K562 (cell line): ENCODE results near the gene COG6. TPM values are rescaled to one million over a fixed set of nuclear protein-coding genes. Genes with fewer than 3 reads are reported as not detected.

Source experiments
- ATAC-seq: fragments of 200-7000 bp; cut with Tn5 transposase; 3 replicates; pipeline ENCODE4 v1.9.1; 2020; ENCODE audit warnings: moderate library complexity
- BruUV-seq: library from RNA; stranded (reverse); fragments of 400-500 nt; replicated peaks from 2 replicates; lab custom pipeline; 2021; lab: Mats Ljungman, UMichigan
- CTCF ChIA-PET: fragments of 300-600 bp; formaldehyde crosslinking; extraction: SDS; loops from one replicate; lab custom pipeline; 2021; ENCODE audit warnings: low intra/inter-chr PET ratio; lab: Yijun Ruan, JAX
- POLR2A ChIA-PET: fragments of 300-600, 350-650 bp; sonication (Branson Sonifier 250); formaldehyde crosslinking; extraction: SDS; loops from one replicate; lab custom pipeline; 2021; ENCODE audit warnings: antibody characterized with exemption, inconsistent platforms; lab: Yijun Ruan, JAX
- DNase-seq, 4 experiments: peaks; one replicate each; pipeline versions ENCODE4 v3.0.0 to v3.0.0-alpha.2; 2011 to 2018; ENCODE audit warnings: low spot score in 3 of 4, mixed read lengths in 3 of 4; ENCODE audit errors: extremely low read depth in 1 of 4
- FAIRE-seq: peaks from 2 replicates; lab custom pipeline; 2011; peaks lifted over from hg19 to GRCh38; lab: Jason Lieb, UNC
- H2AFZ ChIP-seq: 2 replicates; pipeline ENCODE4 v1.6.0; 2011; ENCODE audit warnings: low read depth, low read length, control low read depth, inconsistent platforms
- H3K27ac ChIP-seq: fragments of 200-600 bp; 3 replicates; pipeline ENCODE4 v1.8.0; 2011; ENCODE audit warnings: low read depth, mild to moderate bottlenecking, control low read depth, inconsistent platforms, low read length, moderate library complexity, mixed read lengths; ENCODE audit errors: extremely low read depth
- H3K27me3 ChIP-seq, 2 experiments: fragments of 300-600 bp in 1 of 2; 2 replicates in 1 of 2; 3 replicates in 1 of 2; pipeline versions ENCODE4 v1.6.0 to v1.8.0; 2011; ENCODE audit warnings: inconsistent platforms in 2 of 2, low read length in 2 of 2, mild to moderate bottlenecking in 1 of 2, mixed read lengths in 1 of 2, moderate library complexity in 1 of 2; ENCODE audit not compliant: control insufficient read depth in 2 of 2, insufficient read depth in 2 of 2
- H3K36me3 ChIP-seq: fragments of 300-600 bp; 3 replicates; pipeline ENCODE4 v1.8.0; 2011; ENCODE audit warnings: mild to moderate bottlenecking, low read length, inconsistent platforms; ENCODE audit not compliant: control insufficient read depth, insufficient read depth
- H3K4me1 ChIP-seq, 2 experiments: fragments of 200-600 bp in 1 of 2; replicated peaks in 1 of 2; 2 replicates in 1 of 2; 3 replicates in 1 of 2; pipeline versions ENCODE4 v1.5.1 to v1.8.0; 2011; ENCODE audit warnings: inconsistent platforms in 2 of 2, low read length in 2 of 2, mild to moderate bottlenecking in 1 of 2, mixed read lengths in 1 of 2, moderate library complexity in 1 of 2; ENCODE audit not compliant: control insufficient read depth in 2 of 2, insufficient read depth in 2 of 2
- H3K4me2 ChIP-seq: 2 replicates; pipeline ENCODE4 v1.6.1; 2011; ENCODE audit warnings: low read length, control low read depth, inconsistent platforms, mixed read lengths; ENCODE audit not compliant: insufficient read depth
- H3K4me3 ChIP-seq: fragments of 200-600 bp; sonication (generic), shearing (Covaris generic); 2 replicates; pipeline ENCODE4 v1.5.1; 2016; ENCODE audit warnings: control low read depth, inconsistent platforms
- H3K79me2 ChIP-seq: fragments of 200-600 bp; 3 replicates; pipeline ENCODE4 v1.8.0; 2011; ENCODE audit warnings: low read length, inconsistent platforms; ENCODE audit not compliant: control insufficient read depth, insufficient read depth
- H3K9ac ChIP-seq, 2 experiments: 2 replicates each; pipeline versions ENCODE4 v1.6.0 to v1.6.1; 2011; ENCODE audit warnings: low read depth in 2 of 2, low read length in 2 of 2, control low read depth in 1 of 2, inconsistent platforms in 1 of 2, mild to moderate bottlenecking in 1 of 2, mixed read lengths in 1 of 2; ENCODE audit not compliant: insufficient read depth in 1 of 2
- H3K9me1 ChIP-seq: one replicate; pipeline ENCODE4 v1.6.0; 2011; ENCODE audit warnings: inconsistent platforms, mild to moderate bottlenecking, low read length, moderate library complexity; ENCODE audit not compliant: control insufficient read depth, insufficient read depth
- H3K9me3 ChIP-seq: replicated peaks from 2 replicates; pipeline ENCODE4 v1.5.1; 2011; ENCODE audit warnings: low read depth, low read length, inconsistent platforms; ENCODE audit not compliant: control insufficient read depth, insufficient read depth
- H4K20me1 ChIP-seq: replicated peaks from 2 replicates; pipeline ENCODE4 v1.6.1; 2011; ENCODE audit warnings: low read length, inconsistent platforms, mixed read lengths; ENCODE audit not compliant: control insufficient read depth, insufficient read depth
- CEBPZ ChIP-seq: fragments of 150-350 bp; IDR thresholded peaks from 2 replicates; pipeline ENCODE4 v1.6.1; 2014; ENCODE audit warnings: low read depth, mild to moderate bottlenecking, low read length, borderline replicate concordance
- ETS1 ChIP-seq: conservative IDR thresholded peaks from 2 replicates; pipeline ENCODE4 v1.6.1; 2011; ENCODE audit warnings: low read depth, mild to moderate bottlenecking, low read length; ENCODE audit not compliant: control insufficient read depth
- HDGF ChIP-seq: fragments of 450-650 bp; IDR thresholded peaks from 2 replicates; pipeline ENCODE4 v1.6.1; 2016
- IFI16 ChIP-seq: fragments of 250-450 bp; sonication (Bioruptor Pico); IDR thresholded peaks from 2 replicates; pipeline ENCODE4 v2.1.2; 2022; ENCODE audit warnings: mild to moderate bottlenecking, inconsistent platforms
- KDM2B ChIP-seq: fragments of 250-450 bp; sonication (Bioruptor Pico); IDR thresholded peaks from 2 replicates; pipeline ENCODE4 v1.8.0; 2021; ENCODE audit warnings: mild to moderate bottlenecking, moderate library complexity
- PRMT5 ChIP-seq: sonication (generic); formaldehyde crosslinking; IDR thresholded peaks from 2 replicates; pipeline ENCODE4 v1.5.0; 2020; ENCODE audit warnings: missing genetic modification reagents
- whole genome bisulfite sequencing: fragments of 100-300 bp; shearing (Covaris generic); methylation state at CpG from one replicate; pipeline ENCODE4 v1.1.6; 2016; ENCODE audit warnings: low coverage, mixed read lengths; ENCODE audit not compliant: insufficient coverage; ENCODE audit errors: missing lambda C conversion rate; 5-methylcytosine and 5-hydroxymethylcytosine counted together
- in situ Hi-C: fragments of 300-500 bp; cut with MboI; formaldehyde crosslinking; loops from 4 replicates; pipeline ENCODE4 v1.15.0; 2018; ENCODE audit warnings: inconsistent platforms, mixed read lengths
- intact Hi-C: fragments of 100-400 bp; cut with micrococcal nuclease; formaldehyde crosslinking; loops from 2 replicates; pipeline ENCODE4 v1.14.2; 2022
- polyA plus RNA-seq, 8 experiments: library from polyadenylated mRNA; depleted of rRNA in 4 of 8; stranded (reverse) in 5 of 8; unstranded in 3 of 8; fragments of >200 nt; fragmentation: Nextera tagmentation in 2 of 8; fragmentation: Illumina TruSeq in 1 of 8; extraction: Ambion mirVana in 2 of 8; extraction: Trizol in 1 of 8; gene quantifications; 2 replicates each; pipeline versions ENCODE4 v1.2.1 to v1.2.3, GENCODE V29; 2011 to 2014; ENCODE audit warnings: inconsistent platforms in 1 of 8, missing spikeins in 1 of 8
- total RNA-seq, 7 experiments: library from RNA; depleted of rRNA in 6 of 7; stranded (reverse); fragments of >200 nt in 6 of 7; fragmentation: Illumina TruSeq in 2 of 7; extraction: Trizol in 2 of 7; gene quantifications; 2 replicates each; pipeline versions ENCODE4 v1.2.1 to v1.2.3, GENCODE V29; 2011 to 2021; ENCODE audit warnings: low replicate concordance in 1 of 7

Gene COG6
- total and polyA plus RNA-seq, 9 of the 15 experiments (the other 6 are each of a cell fraction or from before 2014, with no cell fraction given) = 2.6 to 20.9 (median 9.6) TPM

GRCh38 chr13:39776439-39776838, 121.0 kb downstream of the COG6 start:
- H3K9me1 ChIP-seq = no peaks in the 10 kb centered on the region
- intact Hi-C loops = no loop called here
- no peak overlapping the region for H3K4me2 ChIP-seq
- in situ Hi-C loops = no loop called here
- H3K36me3 ChIP-seq = no peaks in the 10 kb centered on the region
- no peak overlapping the region for H3K27ac ChIP-seq
- H3K9me3 ChIP-seq = no peaks in the 10 kb centered on the region
- no peak for ATAC-seq
- ChIA-PET CTCF (no interaction called here), POLR2A (interaction anchor here (0.9 kb wide), 1 partner anchor 9 kb away, joined by 4 read pairs; no protein-coding TSS in a partner anchor)
- TF ChIP-seq KDM2B (CRISPR knock-in tag) (no peak), HDGF (no peak), PRMT5 (CRISPR knock-in tag) (no peak), ETS1 (no peak), CEBPZ (no peak), IFI16 (CRISPR knock-in tag) (no peak)
- H4K20me1 ChIP-seq = no peaks in the 10 kb centered on the region
- H3K79me2 ChIP-seq = no peaks in the 10 kb centered on the region
- no peak for FAIRE-seq
- no peak overlapping the region for H3K4me3 ChIP-seq
- no TSS peak for BruUV-seq
- H3K4me1 ChIP-seq = no peaks in the 10 kb centered on the region
- no peak overlapping the region for H3K9ac ChIP-seq
- no peak for DNase-seq
- no peaks in the 10 kb centered on the region for H3K27me3 ChIP-seq
- WGBS = 3% methylated on average over 3 of the region's 3 CpGs
- no peak overlapping the region for H2AFZ ChIP-seq
